Endothelial cell of umbilical vein (primary cell): Measurements from ENCODE around the gene CD74. TPM values are rescaled to one million over a fixed set of nuclear protein-coding genes. Genes with fewer than 3 reads are reported as not detected.

Experiments used
- BruUV-seq: library from RNA; stranded (reverse); fragments of 400-500 nt; replicated peaks from 2 replicates; lab custom pipeline; 2021; lab: Mats Ljungman, UMichigan
- CTCF ChIA-PET: fragments of 300-600, 350-600 bp; sonication (Branson Sonifier 250); formaldehyde crosslinking; loops from one replicate; lab custom pipeline; 2021; ENCODE audit warnings: antibody characterized with exemption, inconsistent platforms; lab: Charles Lee
- POLR2A ChIA-PET: fragments of 300-600, 350-600 bp; sonication (Branson Sonifier 250); formaldehyde crosslinking; loops from one replicate; lab custom pipeline; 2021; ENCODE audit warnings: antibody characterized with exemption, inconsistent platforms; lab: Charles Lee
- DNase-seq: peaks from one replicate; pipeline ENCODE4 v3.0.0-alpha.2; 2011; ENCODE audit warnings: low read depth, low spot score
- FAIRE-seq: peaks from 2 replicates; lab custom pipeline; 2011; peaks lifted over from hg19 to GRCh38; lab: Jason Lieb, UNC
- H2AFZ ChIP-seq: 2 replicates; pipeline ENCODE4 v1.6.0; 2012; ENCODE audit warnings: low read depth, low read length, control low read depth, inconsistent platforms
- H3K27ac ChIP-seq: 2 replicates; pipeline ENCODE4 v1.5.1; 2011; ENCODE audit warnings: low read depth, mild to moderate bottlenecking, control low read depth, low read length, moderate library complexity; ENCODE audit not compliant: insufficient read depth
- H3K27me3 ChIP-seq, 2 experiments: 2 replicates each; pipeline versions ENCODE4 v1.6.0 to v1.6.1; 2011; ENCODE audit warnings: low read length in 2 of 2, mixed read lengths in 1 of 2; ENCODE audit not compliant: control insufficient read depth in 2 of 2, insufficient read depth in 2 of 2
- H3K36me3 ChIP-seq, 2 experiments: 2 replicates in 1 of 2; 3 replicates in 1 of 2; pipeline ENCODE4 v1.5.1; 2011; ENCODE audit warnings: low read length in 2 of 2, mild to moderate bottlenecking in 1 of 2, moderate library complexity in 1 of 2; ENCODE audit not compliant: control insufficient read depth in 2 of 2, insufficient read depth in 2 of 2; ENCODE audit errors: extremely low read depth in 1 of 2
- H3K4me1 ChIP-seq: 3 replicates; pipeline ENCODE4 v1.5.1; 2011; ENCODE audit warnings: mild to moderate bottlenecking, low read length; ENCODE audit not compliant: control insufficient read depth, insufficient read depth; ENCODE audit errors: extremely low read depth
- H3K4me2 ChIP-seq: 2 replicates; pipeline ENCODE4 v1.6.1; 2011; ENCODE audit warnings: low read length, control low read depth, mixed read lengths; ENCODE audit not compliant: insufficient read depth
- H3K4me3 ChIP-seq, 3 experiments: fragments of 200-600 bp in 1 of 3; sonication (generic), shearing (Covaris generic) in 1 of 3; replicated peaks in 1 of 3; 2 replicates each; pipeline ENCODE4 v1.5.1; 2011 to 2016; ENCODE audit warnings: control low read depth in 3 of 3, low read length in 3 of 3, mild to moderate bottlenecking in 2 of 3, inconsistent platforms in 1 of 3, low read depth in 1 of 3, moderate library complexity in 1 of 3; ENCODE audit not compliant: insufficient read depth in 1 of 3
- H3K79me2 ChIP-seq: 2 replicates; pipeline ENCODE4 v1.6.0; 2012; ENCODE audit warnings: low read length, inconsistent platforms; ENCODE audit not compliant: control insufficient read depth, insufficient read depth
- H3K9ac ChIP-seq: replicated peaks from 2 replicates; pipeline ENCODE3; 2011; ENCODE audit warnings: low read length, control low read depth; ENCODE audit not compliant: insufficient read depth; ENCODE audit errors: extremely low read depth
- H3K9me1 ChIP-seq: replicated peaks from 3 replicates; pipeline ENCODE4 v1.6.0; 2011; ENCODE audit warnings: mild to moderate bottlenecking, low read length; ENCODE audit not compliant: control insufficient read depth, insufficient read depth; ENCODE audit errors: extremely low read depth
- H3K9me3 ChIP-seq: replicated peaks from 2 replicates; pipeline ENCODE4 v1.5.1; 2012; ENCODE audit warnings: low read length, inconsistent platforms; ENCODE audit not compliant: control insufficient read depth, insufficient read depth
- H4K20me1 ChIP-seq: replicated peaks from 2 replicates; pipeline ENCODE3; 2011; ENCODE audit warnings: mild to moderate bottlenecking, low read length; ENCODE audit not compliant: control insufficient read depth, insufficient read depth; ENCODE audit errors: extremely low read depth
- EZH2 ChIP-seq: IDR thresholded peaks from 2 replicates; pipeline ENCODE4 v1.6.1; 2012; ENCODE audit warnings: borderline replicate concordance, low read depth, mild to moderate bottlenecking, moderate library complexity, low read length, inconsistent platforms; ENCODE audit not compliant: severe bottlenecking
- FOS ChIP-seq: IDR thresholded peaks from 2 replicates; pipeline ENCODE4 v1.6.1; 2011; ENCODE audit warnings: mild to moderate bottlenecking, low read length, moderate library complexity, borderline replicate concordance; ENCODE audit not compliant: insufficient read depth
- GATA2 ChIP-seq: IDR thresholded peaks from 2 replicates; pipeline ENCODE4 v1.7.0; 2011; ENCODE audit warnings: low read depth, mild to moderate bottlenecking, moderate library complexity, mixed read lengths, low read length; ENCODE audit not compliant: insufficient read length, insufficient read depth
- JUN ChIP-seq: IDR thresholded peaks from 2 replicates; pipeline ENCODE4 v1.6.1; 2011; ENCODE audit warnings: borderline replicate concordance, low read depth; ENCODE audit not compliant: insufficient read length, insufficient read depth
- MYC ChIP-seq: IDR thresholded peaks from one replicate; pipeline ENCODE4 v1.6.1; 2011; ENCODE audit warnings: mild to moderate bottlenecking, low read depth, low read length
- POLR2A ChIP-seq: IDR thresholded peaks from 2 replicates; pipeline ENCODE4 v1.6.1; 2012; ENCODE audit warnings: low read depth, mild to moderate bottlenecking, control low read depth, low read length
- POLR2AphosphoS5 ChIP-seq: IDR thresholded peaks from 2 replicates; pipeline ENCODE4 v1.6.1; 2012; ENCODE audit warnings: low read depth, mild to moderate bottlenecking, control low read depth, low read length, moderate library complexity; ENCODE audit not compliant: insufficient read depth
- dilution Hi-C: fragments of 300-500 bp; cut with MboI; formaldehyde crosslinking; loops from one replicate; pipeline ENCODE4 v1.15.0; 2019; ENCODE audit warnings: low sequenced_read_pairs; ENCODE audit not compliant: extremely low pct_ligation_motif_present
- intact Hi-C: fragments of 100-400 bp; cut with micrococcal nuclease; formaldehyde crosslinking; loops from one replicate; pipeline ENCODE4 v1.10.0; 2022
- polyA plus RNA-seq, 4 experiments: library from polyadenylated mRNA; depleted of rRNA in 3 of 4; stranded (reverse) in 3 of 4; unstranded in 1 of 4; fragments of >200 nt; gene quantifications; 2 replicates each; pipeline versions ENCODE4 v1.2.1 to v1.2.3, GENCODE V29; 2011 to 2012; ENCODE audit warnings: missing spikeins in 1 of 4
- total RNA-seq: library from RNA; stranded (reverse); gene quantifications from 2 replicates; pipeline ENCODE4 v1.2.3, GENCODE V29; 2021
- TF ChIP-seq, protein P1 (sequence below), 2 donors: IDR thresholded peaks; 1 replicate in 1 of 2; 2 replicates in 1 of 2; pipeline ENCODE4 v1.5.1; 2011; ENCODE audit warnings: low read length in 2 of 2, mild to moderate bottlenecking in 2 of 2, moderate library complexity in 2 of 2, control low read depth in 1 of 2, inconsistent platforms in 1 of 2, low read depth in 1 of 2; ENCODE audit not compliant: insufficient read depth in 1 of 2; ENCODE audit errors: extremely low read depth in 1 of 2
- TF ChIP-seq, protein P2 (sequence below): IDR thresholded peaks from 2 replicates; pipeline ENCODE4 v1.6.1; 2011; ENCODE audit not compliant: insufficient read depth, insufficient read length

The CD74 gene
- total and polyA plus RNA-seq, 2 donors (not counting 3 experiments of a cell fraction or from before 2014, with no cell fraction given): 0.62 to 1.3 TPM

DNA sequence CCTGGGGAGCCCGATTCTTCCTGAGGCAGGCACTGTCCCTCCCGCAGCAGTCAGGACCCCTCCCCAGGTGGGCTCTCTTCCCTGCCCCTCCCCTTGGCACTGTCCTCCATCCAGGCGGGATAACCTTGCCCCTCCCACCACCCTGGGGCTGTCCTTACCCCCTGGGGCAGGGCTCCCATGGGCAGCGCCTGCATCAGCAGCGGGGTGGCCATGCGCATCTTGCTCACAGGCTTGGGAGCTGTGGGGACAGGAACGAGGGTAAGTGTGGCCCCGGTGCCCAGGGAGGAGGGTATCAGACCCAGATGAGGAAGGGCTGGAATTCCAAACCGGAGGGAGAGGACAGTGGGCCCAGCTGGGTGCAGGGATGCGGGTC is 6.0 kb downstream of the CD74 start:
- Histone ChIP-seq H3K9ac (no peak overlapping the region), H3K27ac (no peak overlapping the region), H2AFZ (no peak overlapping the region), H3K4me3 (no peak overlapping the region), H3K79me2 (no peaks in the 10 kb centered on the region), H4K20me1 (no peaks in the 10 kb centered on the region), H3K4me1 (peaks cover 4% of the 10 kb centered on the region), H3K9me1 (no peaks in the 10 kb centered on the region), H3K36me3 (no peaks in the 10 kb centered on the region), H3K4me2 (no peak overlapping the region), H3K27me3 (no peaks in the 10 kb centered on the region), H3K9me3 (no peaks in the 10 kb centered on the region)
- dilution Hi-C loops: no loop called here
- intact Hi-C loops: no loop called here
- ChIA-PET CTCF (interaction anchor here (1.1 kb wide), 1 partner anchor 29 kb away, joined by 3 read pairs; no protein-coding TSS in a partner anchor), POLR2A (no interaction called here)
- FAIRE-seq: no peak
- no peak for TF ChIP-seq EZH2
- DNase-seq: no peak
- no TSS peak for BruUV-seq

DNA sequence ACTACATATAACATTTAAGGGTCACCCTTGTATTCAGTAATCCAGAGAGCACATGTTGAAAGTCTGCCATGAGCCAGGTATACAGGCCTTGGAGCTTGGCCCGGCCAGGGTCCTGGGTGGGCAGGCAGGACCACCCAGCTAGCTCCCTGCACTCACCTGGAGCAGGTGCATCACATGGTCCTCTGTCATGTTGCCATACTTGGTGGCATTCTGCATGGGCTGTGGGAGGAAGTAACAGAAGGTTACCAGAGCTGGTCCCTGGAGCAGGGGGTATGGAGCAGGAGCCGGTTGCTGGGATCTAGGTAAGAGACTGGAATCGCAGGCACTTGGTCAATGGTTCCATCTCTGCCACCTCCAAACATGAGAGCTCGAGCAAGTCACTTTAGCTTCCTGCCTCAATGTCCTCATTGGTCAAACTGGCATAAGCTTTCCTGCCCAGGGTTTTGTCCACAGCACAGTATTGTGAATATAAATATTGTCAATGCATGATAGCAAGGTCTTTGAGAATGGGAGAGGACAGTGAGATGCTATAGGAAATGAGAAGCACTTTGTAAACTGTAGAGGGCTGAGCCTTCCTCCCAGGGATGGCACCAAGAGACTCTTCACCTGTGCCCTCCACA is 6.5 kb downstream of the CD74 start:
- H3K9me1 ChIP-seq: no peaks in the 10 kb centered on the region
- no peak overlapping the region for H2AFZ ChIP-seq
- H3K9ac ChIP-seq: no peak overlapping the region
- no peaks in the 10 kb centered on the region for H3K36me3 ChIP-seq
- dilution Hi-C loops: no loop called here
- no peak overlapping the region for H3K4me2 ChIP-seq
- DNase-seq (no peak), FAIRE-seq (no peak)
- intact Hi-C loops: no loop called here
- ChIA-PET POLR2A (no interaction called here), CTCF (interaction anchor here (1.1 kb wide), 1 partner anchor 30 kb away, joined by 3 read pairs; no protein-coding TSS in a partner anchor)
- no peaks in the 10 kb centered on the region for H3K27me3 ChIP-seq
- no peak overlapping the region for H3K27ac ChIP-seq
- no peak overlapping the region for H3K4me3 ChIP-seq
- TF ChIP-seq JUN (no peak), FOS (no peak), POLR2A (no peak), GATA2 (no peak), POLR2AphosphoS5 (no peak), MYC (no peak), EZH2 (no peak)
- TF ChIP-seq, protein P1, sequence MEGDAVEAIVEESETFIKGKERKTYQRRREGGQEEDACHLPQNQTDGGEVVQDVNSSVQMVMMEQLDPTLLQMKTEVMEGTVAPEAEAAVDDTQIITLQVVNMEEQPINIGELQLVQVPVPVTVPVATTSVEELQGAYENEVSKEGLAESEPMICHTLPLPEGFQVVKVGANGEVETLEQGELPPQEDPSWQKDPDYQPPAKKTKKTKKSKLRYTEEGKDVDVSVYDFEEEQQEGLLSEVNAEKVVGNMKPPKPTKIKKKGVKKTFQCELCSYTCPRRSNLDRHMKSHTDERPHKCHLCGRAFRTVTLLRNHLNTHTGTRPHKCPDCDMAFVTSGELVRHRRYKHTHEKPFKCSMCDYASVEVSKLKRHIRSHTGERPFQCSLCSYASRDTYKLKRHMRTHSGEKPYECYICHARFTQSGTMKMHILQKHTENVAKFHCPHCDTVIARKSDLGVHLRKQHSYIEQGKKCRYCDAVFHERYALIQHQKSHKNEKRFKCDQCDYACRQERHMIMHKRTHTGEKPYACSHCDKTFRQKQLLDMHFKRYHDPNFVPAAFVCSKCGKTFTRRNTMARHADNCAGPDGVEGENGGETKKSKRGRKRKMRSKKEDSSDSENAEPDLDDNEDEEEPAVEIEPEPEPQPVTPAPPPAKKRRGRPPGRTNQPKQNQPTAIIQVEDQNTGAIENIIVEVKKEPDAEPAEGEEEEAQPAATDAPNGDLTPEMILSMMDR (IDR thresholded peaks at IDR 0.05; ENCODE audit: extremely low read depth in 1 of 2, insufficient read depth in 1 of 2, low read depth in 1 of 2, low read length in 2 of 2): no peak
- TF ChIP-seq, protein P2, sequence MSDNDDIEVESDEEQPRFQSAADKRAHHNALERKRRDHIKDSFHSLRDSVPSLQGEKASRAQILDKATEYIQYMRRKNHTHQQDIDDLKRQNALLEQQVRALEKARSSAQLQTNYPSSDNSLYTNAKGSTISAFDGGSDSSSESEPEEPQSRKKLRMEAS: no peak
- BruUV-seq: no TSS peak
- H3K79me2 ChIP-seq: no peaks in the 10 kb centered on the region
- no peaks in the 10 kb centered on the region for H4K20me1 ChIP-seq
- H3K9me3 ChIP-seq: no peaks in the 10 kb centered on the region
- peaks cover 4% of the 10 kb centered on the region for H3K4me1 ChIP-seq
